NCI-H1092 treated with DMSO at 0.1 percent for 48 hours (cell line): ENCODE measurements around the gene PIEZO1.
"Not testable (repeated sequence)": the region's sequence is repeated elsewhere in the genome, so short reads cannot be mapped to it uniquely, and the experiment has no call there.

ENCODE experiments used
- DNase-seq: peaks from one replicate; lab custom pipeline; 2025; lab: John Stamatoyannopoulos, UW

The PIEZO1 gene

DNA sequence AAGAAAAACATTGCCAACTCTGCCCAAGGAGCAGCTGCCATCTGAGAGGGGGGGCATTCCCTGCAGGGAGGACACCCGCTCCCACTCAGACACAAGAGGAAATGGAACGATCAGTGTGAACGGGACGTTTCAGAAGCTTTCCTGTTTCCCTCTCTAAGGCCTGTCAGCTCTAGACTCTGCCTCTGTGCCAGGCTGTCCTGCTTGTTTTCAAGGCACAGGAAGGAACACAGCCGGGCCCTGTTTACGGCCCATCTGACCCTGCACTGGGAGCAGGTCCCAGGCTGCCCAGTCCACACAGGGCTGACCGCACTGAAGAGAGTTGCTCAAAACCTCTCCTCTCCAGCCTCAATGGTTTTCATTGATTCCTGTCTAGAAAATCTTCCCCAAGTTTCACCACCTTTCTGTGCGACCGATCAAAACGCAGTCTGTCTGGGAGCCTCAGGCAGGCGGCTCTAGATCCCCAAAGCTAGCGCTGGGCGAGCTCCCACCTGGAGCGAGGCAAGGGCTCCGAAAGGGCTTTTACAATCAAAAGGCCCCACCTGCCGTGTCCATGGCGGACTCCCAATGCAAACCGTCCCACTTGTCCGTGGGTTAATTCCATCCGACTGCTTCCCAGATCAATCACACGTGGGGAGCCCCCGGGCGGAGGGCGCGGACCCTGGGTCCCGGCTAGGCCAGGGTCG is 1.5 kb downstream of the PIEZO1 start:
- no peak for DNase-seq

DNA sequence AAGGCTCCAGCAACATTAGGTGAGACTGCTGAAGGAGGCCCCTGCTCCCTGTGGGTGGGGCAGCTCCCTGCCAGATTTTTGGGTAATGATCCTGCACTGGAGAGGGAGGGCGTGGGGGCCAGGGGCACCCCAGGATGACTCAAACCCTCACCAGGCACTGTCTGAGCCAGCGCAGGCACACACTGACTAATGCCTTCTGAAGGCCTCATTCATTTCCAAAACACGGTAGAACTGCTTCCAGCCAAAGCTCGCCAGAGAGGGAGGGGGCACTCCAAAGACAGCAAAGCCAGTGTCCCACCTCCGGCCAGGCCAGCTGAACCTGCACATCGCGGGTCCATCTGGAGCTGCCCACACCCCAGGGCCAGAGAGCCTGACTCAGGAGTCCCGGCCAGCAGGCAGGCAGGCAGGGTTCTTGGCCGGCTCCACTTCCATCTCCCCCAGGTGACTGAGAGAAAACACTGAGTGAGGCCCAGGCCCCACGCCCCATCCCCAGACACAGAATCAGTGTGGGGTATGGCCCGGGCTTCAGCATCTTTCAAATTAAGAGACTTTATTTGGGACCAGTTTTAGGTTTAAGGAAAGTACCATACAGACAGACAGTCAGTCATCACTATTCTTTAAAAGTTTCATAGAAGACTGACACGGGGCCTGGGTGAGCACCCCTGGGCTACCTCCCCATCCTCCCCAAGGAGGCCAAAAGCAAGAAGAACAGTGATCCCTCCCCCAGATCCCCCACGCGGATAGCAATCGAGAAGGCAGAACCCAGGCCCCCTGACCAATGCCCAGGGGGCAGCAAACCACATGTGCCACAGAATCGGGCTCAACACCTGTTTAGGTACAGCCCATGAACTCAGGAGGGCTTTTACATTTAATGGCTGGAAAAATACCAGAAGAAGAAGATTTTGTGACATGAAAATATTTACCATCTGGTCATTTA is 2.3 kb downstream of the PIEZO1 start:
- DNase-seq, result no peak

DNA sequence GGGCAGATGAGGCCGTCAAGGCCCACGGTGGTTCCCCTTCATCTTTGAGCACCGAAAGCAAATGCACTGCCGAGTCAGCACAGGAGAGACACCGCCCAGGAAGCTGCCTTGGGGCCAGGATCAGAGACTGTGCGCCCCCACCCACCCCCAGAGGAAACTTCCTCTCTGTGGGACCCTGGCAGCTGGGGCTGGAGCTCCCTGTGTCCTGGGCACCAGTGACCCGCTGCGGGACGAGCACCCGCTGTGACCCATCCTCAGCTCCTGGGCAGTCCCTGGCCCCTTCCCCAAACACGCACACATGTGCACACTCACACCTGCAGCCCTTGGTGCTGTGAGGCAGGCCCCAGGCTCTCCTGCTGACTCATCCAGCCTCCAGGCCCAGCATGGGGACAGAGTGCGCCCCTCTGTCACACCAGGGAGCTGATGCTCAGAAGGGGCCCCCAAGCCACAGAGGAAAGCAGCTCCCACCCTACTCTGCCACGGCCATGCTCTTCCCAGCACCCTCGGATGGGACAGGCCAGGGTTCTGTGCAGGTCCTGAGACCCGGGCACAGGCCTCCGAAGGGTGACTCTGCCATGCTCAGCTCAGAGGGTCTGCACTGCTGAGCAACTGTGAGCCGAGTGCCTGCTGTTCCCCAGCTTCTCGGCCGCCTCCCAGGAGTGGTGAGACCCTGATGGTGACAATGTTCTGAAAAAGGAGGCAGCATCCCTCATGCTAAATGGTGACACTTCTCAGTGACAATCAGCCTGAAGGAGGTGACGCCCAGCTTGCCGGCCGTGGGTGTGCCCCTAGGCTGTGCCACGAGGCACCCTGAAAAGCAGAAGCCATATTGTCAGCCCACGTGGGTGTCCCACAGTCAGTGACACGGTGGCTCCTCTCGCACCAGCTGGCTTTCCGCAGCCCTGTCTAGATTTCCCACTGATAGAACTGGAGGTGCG is 3.6 kb downstream of the PIEZO1 start:
- no peak for DNase-seq

DNA sequence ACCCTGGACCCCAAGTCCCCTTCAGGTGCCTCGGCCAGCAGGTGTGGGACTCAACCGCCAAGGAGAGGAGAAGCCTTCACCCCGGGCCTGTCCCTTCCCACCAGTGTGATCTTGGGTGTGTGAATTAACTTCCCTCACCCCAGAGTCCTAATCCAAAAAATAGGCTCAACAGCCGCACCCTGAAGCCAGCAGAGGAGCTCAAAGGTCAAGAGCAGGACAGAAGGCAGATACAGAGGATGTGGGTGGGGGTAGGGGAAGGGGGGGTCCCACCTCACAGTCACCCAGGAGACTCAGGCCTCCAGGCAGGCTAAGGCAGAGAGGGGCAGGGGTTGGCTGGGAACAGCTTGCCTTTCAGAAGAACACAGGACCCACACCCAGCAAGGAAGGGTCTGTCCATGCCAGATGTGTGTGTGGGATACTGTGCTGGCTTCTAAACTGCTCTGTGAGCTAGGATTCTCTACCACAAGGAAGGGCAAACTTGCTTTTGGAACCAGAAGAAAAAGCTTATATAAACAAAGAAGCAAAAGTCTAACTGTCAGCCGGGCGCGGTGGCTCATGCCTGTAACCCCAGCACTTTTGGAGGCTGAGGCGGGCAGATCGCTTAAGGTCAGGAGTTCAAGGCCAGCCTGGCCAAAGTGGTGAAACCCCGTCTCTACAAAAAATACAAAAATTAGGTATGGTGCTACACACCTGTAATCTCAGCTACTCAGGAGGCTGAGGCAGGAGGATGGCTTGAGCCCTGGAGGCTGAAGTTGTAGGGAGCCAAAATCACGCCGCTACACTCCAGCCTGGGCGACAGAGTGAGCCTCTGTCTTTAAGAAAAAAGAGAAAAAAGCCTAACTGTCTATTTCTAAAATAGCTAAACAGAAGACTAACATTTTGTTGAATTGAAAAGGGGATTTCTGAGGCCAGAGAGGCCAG is 4.6 kb downstream of the PIEZO1 start:
- no peak for DNase-seq

DNA sequence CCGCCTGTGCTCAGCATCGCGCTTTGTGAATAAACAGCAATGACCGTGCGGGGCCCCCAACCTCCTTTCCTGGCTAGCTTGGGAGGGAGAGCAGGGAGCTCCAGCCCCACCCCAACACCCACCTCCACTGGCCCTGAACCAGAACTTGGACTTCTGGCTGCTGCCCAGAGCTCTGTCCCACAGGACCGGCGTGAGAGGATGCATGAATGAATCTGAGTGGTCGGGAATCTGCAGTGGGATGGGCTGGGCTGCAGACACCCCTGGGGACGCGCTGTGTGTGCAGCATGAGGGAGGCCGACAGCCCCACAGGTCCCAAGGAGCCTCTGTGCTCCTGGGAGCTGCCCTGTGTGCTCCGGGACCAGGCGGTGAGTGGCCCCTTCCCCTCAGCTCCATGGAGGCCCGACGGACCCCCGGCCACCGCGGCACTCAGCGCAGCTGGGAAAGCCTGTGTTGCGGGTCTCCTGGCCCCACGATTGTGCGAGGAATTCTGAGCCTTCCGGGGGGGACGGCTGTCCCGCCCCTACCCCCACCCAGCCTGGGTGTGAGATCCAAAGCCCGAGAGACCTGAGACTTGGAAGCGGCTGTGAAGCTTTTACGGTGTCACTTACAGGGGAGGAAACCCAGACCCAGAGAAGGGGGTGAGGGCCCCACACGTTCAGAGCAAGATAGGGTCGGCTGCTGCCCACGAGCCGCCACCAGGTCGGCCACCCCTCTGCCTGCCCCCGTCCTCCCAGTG is 5.4 kb downstream of the PIEZO1 start:
- DNase-seq, result no peak

DNA sequence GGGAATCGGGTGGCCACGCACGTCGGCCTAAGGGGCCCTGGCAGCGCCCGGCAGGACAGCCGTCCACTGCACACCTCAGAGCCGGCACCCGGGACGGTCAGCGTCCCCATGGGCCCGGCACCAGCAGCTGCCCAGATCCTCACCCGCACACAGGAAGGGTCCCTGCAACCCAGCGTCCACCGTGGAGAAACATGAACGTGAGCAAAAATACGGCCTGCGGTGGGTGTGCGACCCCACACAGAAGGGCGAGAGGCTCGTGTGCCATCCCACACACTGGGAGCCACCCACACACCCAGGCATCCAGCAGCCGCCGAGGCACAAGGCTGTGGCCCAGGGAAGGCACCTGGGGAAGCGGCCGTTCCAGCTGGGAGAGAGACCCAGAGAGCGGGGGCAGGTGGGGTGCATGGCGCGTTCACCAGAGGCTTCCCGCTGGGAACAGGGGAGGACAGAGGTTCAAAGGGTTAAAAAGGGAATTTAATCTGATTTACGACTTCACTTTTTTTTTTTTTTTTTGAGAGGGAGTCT is 6.4 kb downstream of the PIEZO1 start:
- no peak for DNase-seq

DNA sequence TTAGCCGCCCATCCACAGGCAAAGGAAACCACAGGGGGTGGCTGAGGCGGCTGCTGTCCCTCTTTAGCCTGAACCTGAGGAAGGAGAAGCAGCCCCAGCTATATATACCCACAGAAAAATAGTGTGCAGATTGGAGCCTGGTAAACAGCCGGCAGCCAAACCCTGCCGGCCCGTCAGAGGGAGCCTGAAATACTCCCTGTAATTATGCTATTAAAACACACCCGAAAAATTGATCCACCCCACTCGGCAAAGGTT is 6.8 kb downstream of the PIEZO1 start:
- no peak for DNase-seq

DNA sequence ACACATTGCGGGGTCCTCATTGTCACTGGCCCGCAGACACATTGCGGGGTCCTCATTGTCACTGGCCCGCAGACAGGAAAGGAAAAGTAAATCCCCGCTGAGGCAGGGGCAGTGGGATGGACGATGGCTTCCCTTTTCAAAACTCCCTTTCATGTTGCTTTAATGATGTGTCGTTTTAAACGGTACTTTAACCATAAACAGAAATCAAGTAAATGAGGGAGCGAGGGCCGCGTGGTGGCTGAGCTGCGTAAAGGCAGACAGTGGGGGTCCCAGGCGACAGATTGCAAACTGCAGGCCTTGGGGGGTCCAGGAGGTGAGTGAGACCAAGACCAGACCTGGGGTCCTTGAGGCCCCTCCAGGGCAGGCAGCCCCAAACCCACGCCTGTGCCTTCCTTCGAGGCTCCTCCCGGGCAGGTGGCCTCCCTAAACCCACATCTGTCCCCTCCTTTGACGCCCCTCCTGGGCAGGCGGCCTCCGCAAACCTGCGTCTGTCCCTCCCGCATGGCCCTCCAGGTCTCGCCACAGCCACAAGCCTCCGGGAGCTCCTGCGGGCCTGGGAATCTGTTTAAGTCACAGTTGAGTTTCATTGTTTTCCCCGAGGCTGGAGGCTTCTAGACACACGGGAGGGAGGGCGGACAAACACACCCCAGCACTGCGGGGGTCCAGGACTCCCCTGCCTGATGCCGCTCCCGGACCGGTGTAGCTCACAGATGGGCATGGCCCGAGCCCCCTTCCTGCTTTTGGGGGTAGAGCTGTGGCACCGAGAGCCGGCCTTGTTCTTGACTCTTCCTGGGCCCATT is 7.3 kb downstream of the PIEZO1 start:
- no peak for DNase-seq

DNA sequence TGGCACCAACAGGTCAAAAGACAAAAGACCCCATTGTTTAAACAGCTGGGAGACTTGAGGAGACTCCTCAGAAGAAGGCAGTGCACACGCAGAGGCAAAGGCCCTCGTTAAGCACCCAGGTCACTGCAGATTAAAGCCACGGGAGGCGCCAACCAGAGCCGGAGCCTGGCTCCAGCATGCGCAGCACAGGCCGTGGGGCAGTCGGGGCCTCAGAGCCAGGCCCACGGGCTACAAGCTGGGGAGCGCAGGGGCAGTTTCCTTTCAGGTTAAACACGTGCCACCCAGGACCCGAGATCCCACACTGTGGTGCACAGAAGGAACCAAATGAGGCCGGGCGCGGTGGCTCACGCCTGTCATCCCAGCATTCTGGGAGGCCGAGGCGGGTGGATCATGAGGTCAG is 9.2 kb downstream of the PIEZO1 start:
- DNase-seq, result no peak

DNA sequence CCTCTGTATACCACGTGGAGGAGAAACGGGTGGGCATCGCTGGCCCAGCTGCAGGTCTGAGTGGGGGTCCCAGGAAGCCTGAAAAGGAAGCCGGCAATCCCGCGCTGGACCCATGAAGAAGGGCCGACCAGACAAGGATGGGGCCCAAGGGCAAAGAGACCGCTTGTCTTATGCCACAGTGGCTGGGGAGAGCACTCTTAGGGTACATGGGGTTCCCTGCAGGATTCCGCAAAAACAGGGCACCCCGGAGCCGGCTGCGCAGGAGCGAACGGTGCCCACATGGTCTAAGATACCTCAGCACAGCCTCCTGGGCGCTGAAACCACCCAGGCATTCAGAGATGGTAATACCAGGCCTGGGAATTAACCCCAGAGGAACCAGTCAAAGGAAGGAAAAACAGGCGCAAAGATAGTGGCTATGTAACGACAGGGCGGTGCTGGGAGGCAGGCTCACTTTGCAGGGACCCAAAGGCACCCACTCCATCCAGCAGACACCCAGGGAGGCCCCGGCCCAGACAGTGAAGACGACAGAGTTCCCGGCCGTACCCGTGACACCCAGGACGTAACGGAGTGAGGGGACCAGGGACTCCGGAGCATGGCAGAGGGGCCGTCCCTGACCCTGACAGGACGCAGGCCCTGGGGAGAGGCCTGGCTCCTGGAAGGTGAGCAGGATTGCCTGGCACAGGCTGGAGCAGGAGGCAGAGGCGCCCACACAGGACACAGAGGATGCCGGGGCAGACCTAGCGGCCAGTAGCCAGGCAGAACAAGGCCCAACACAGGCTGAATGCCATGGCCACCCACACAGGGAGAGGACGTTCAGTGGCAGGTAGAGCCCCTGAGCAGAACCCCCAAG is 10.3 kb downstream of the PIEZO1 start:
- DNase-seq, result no peak

DNA sequence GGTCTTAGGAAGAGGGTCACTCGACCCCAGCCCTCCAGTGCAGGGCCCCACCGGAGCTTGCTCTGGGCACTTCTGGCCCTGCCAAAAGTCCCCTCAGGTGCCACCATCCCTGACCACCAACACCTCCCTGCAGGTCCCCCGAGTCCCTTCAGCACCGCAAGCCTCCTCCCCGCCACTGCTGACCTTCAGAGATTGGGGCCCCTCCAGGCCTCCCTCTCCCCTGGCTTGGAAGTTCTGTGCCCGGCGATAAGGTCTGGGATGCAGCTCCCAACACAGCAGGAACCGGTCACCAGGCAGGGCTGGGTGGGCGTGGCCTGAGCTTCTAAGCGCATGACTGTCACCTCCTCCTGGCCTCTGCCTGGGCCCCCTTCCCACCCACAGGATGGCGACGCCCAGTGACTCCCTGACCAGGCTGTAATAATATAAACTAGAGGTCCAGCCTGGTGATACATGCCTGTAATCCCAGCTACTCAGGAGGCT is 11.2 kb downstream of the PIEZO1 start:
- DNase-seq, result no peak

DNA sequence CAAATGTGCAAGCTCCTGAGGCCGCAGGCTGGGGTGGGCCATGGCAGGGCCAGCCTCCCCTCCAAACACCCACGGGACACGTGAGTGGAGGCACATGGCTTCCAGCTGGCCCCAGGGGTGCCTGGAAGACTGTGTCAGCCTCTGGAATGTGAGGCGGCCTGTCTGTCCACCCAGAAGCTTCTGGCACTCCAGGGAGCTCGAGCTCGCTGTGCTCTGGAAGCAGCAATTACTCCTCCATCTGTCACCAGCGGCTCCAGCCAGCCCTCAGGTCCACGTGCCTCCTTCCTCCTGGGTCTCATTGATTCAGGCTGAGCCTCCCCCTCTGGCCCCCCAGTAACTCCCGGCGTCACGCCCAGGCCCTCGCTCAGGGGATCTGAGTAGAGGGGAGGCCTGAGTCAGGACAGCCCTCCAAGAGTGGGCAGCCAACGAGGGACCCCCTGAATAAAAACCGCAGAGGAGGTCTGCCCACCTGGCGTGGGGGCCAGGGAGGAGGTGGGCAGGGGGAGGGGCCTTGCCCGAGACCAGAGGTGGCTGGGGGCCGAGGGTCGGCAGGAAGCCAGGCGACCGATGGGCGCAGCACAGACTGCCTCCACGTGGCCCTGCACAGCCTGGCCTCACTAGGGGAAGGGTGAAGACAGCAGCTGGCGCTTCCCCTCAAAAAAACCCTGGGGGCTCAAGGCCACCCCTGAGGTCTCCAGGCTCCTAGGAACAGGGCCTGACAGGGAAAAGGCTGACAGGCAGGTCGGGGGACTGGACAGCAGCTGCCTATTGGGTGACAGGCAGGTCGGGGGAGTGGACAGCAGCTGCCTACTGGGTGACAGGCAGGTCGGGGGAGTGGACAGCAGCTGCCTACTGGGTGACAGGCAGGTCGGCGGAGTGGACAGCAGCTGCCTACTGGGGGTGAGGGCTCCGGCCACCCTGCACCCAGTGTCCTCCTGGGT is 11.9 kb downstream of the PIEZO1 start:
- peak; percentile 25 for DNase-seq

DNA sequence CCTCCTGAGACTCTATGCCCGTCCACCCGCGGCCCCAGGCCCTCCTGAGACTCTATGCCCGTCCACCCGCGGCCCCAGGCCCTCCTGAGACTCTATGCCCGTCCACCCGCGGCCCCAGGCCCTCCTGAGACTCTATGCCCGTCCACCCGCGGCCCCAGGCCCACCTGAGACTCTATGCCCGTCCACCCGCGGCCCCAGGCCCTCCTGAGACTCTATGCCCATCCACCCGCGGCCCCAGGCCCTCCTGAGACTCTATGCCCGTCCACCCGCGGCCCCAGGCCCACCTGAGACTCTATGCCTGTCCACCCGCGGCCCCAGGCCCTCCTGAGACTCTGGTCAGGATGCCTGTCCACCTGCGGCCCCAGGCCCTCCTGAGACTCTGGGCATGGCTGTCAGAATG is 13.2 kb downstream of the PIEZO1 start:
- not testable (repeated sequence) for DNase-seq

DNA sequence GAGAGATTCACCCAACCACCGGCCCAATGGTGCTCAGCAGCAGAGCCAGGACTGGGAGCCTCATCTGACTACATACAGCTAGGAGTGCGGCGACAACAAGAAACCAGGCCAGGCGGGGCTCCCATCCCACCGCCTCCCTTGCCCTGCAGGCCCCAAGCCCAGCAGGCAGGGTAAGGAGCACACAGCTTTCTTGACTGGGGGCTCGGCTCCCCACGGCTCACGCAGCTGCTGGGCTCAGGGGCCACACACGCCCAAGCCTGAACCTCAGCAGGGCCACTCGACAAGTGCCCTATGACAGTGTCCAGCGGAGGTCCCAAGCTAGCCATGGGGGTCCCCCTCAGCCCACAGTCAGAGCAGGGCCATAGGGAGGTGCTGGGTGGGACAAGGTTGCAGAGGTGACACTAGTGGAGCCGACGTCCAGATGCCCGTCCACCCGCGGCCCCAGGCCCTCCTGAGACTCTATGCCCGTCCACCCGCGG is 13.7 kb downstream of the PIEZO1 start:
- no peak for DNase-seq

DNA sequence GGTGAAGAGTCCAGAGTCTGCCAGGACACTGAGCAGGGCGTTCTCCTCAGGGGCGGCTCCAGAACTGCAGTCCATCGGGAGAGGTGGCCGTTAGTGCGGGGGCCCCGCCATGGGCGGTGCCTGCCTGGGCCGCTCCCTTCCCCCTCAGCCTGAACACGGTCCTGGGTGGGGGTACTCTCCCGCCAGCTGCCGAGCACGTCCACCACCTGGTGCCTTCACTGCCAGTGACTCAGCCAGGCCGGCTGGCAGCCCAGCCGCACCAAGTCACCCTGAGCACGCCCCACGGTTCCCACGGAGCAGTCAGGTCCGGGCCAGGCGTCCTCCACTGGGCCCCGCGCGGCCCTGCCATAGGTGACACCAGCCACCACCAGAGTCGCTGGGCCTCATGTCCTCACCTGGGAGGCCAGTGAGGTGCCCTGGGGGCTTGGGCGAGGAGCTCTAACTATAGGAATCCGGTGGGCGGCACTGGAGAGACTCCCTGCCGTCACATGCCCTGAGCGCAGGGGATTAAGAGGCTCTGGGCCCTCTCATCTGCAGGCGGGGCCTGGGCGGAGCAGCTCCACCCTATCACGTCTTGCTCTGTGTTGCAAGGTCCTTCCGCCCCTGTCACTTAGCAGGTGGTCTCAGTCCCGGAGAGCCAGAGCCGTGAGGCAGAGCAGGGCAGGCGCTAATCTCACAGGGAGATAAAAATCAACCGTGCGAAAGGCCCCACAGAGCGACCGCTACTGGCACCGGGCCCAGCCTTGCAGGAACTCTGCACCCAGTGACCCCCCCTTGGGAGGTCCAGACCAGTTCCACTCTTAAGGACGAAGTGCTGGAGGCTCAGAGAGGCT is 14.3 kb downstream of the PIEZO1 start:
- no peak for DNase-seq
